HG03095 (cell line): ENCODE data around the gene CYP4F12.
"Not testable (repeated sequence)": the region's sequence is repeated elsewhere in the genome, so short reads cannot be mapped to it uniquely, and the experiment has no call there.

Experiments used
- ATAC-seq: cut with Tn5 transposase; IDR thresholded peaks from one replicate; pipeline ENCODE4 v1.9.1; 2021; ENCODE audit warnings: moderate library complexity; ENCODE audit not compliant: unreplicated experiment

CYP4F12 gene

GRCh38 chr19:15649526-15649925 lies 23.4 kb upstream of the CYP4F12 start:
- no peak for ATAC-seq

DNA sequence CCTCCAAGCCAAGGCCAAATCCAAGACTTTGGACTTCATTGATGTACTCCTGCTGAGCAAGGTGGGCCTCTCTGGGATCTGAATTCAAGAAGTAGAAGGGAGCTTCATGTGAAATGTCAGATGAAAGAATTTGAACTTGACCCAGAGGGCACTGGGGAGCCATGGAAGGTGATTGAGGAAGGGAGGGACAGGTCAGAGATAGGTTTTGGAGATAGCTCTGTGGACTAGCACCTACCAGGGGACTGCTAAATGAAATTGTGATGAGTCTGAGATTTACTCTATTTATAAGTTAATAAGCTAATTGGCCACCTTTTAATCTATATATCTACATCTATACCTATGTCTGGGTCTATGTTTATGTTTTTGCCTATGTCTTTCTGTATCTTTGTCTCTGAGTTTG lies 22.8 kb upstream of the CYP4F12 start:
- ATAC-seq, result not testable (repeated sequence)

GRCh38 chr19:15651791-15652190 lies 21.1 kb upstream of the CYP4F12 start:
- ATAC-seq, result no peak

DNA sequence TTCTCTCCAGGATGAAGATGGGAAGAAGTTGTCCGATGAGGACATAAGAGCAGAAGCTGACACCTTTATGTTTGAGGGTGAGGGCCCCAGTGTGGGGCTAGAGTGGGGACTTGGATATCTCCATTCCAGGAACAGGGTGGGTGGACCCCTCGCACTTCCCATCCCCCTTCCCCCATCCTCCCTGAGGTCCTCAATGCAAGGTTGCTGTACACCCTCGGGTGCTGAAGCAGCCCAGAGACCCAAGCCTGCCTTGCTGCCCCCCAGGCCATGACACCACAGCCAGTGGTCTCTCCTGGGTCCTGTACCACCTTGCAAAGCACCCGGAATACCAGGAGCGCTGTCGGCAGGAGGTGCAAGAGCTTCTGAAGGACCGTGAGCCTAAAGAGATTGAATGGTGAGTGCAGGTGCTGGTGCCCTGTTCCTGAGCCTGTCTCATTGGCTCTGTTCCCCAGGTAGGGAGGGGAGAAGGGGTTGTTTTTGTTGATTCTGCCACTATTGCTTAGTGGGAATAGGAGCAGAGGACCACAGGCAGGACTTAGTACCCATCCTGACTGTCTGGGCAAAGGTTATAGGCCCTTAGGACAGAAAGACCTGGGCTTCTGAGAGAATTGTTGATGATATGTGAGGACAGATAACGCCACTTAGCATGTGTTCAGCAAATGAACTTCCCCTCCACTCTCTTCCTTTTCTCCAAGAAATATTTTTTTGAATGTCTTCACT lies 20.2 kb upstream of the CYP4F12 start:
- no peak for ATAC-seq

GRCh38 chr19:15656467-15656866 lies 16.4 kb upstream of the CYP4F12 start:
- no peak for ATAC-seq

DNA sequence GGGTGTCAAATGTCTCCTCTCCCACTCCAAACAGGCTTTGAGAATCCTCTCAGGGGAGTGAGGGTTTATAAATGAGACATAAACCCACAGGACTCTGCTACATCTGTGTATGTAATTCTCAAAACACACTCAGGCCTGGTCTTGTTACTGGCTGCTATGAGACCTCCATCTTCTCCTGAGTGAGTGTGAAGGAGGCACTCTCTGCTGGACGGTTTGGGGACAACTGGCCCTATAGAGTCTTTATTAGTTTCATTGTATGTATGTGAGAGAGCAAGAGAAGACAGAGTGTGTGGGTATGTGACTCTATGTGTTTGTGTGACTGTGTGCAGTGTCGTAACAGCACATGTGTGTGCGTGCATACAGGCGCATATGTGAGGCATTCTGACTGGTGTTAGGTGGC lies 9.6 kb upstream of the CYP4F12 start:
- ATAC-seq, result no peak

DNA sequence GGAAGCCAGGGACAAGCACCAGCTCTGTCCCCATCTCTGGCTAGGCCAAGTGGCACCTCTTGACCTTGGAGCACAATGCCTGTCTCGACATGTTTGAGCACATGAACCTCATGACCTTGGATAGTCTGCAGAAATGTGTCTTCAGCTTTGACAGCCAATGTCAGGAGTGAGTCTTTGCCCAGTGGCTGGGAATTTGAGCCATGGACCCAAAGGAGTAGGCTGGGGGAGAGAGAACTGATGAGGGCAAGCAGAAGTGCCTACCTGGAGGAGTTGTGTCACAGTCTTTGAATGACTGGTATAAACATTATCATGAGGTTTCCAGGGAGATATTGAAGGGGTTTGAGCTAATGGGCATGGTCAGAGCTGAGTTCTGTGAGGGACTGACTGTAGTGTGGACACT lies 6.7 kb upstream of the CYP4F12 start:
- ATAC-seq, result no peak

DNA sequence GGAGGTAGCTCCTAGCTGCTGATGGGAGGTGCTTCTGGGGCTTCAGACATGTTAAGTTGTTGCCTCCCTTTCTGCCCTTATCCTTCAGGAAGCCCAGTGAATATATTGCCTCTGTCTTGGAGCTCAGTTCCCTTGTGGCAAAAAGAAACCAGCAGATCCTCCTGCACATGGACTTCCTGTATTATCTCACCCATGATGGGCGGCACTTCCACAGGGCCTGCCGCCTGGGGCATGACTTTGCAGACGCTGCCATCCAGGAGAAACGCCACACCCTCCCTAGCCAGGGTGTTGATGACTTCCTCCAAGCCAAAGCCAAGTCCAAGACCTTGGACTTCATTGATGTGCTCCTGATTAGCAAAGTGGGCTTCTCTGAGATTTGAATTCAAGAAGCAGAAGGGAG lies 6.0 kb upstream of the CYP4F12 start:
- no peak for ATAC-seq

- no peak for ATAC-seq
Measured at GRCh38 chr19:15669440-15669839, 3.4 kb upstream of the CYP4F12 start.

- no peak for ATAC-seq
Measured at GRCh38 chr19:15669891-15670290, 3.0 kb upstream of the CYP4F12 start.

DNA sequence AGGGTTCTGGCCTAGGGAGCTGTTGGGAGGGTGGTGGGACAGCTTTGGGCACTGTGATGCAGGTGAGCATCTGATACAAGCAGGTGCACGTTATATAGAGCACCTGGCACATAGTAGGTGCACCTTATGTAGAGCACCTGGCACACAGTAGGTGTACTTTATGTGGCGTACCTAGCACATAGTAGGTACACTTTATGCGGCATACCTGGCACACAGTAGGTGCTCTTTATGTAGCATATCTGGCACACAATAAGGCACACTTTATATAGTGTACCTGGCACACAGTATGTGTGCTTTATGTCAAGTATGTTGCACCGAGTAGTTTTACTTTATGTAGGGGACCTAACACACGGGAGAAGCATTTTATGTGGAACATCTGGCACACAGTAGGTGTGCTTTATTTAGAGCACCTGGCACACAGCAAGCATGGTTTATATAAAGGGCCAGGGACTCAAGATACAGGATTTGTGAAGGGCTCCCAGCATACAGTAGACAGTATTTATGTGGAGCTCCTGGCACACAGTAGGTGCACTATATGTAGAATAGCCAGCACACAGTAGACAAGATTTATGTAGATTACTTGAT lies 1.6 kb upstream of the CYP4F12 start:
- ATAC-seq, result no peak

- no peak for ATAC-seq
Measured at GRCh38 chr19:15671891-15672579, 852 bp upstream of the CYP4F12 start.

- ATAC-seq, result no peak
Measured at GRCh38 chr19:15673176-15673654, 328 bp downstream of the CYP4F12 start.

DNA sequence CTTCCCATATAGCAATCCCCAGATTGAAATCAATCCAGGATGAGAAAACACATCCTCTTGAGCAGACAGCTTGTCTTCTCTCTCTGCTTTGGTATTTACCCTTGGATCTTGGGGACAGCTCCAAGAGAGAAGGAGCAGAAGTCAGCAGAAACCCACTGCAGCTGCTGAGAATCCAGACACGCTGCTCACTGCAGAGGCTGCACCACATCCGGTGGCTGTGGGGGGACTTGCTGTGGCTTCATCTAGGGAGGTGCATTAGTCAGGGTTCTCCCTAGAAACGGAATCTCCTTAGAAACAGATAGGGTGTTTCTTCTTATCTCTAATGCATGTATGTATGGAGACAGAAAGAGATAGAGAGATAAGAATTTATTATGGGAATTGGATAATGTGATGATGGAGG lies 2.7 kb downstream of the CYP4F12 start:
- ATAC-seq, result no peak

DNA sequence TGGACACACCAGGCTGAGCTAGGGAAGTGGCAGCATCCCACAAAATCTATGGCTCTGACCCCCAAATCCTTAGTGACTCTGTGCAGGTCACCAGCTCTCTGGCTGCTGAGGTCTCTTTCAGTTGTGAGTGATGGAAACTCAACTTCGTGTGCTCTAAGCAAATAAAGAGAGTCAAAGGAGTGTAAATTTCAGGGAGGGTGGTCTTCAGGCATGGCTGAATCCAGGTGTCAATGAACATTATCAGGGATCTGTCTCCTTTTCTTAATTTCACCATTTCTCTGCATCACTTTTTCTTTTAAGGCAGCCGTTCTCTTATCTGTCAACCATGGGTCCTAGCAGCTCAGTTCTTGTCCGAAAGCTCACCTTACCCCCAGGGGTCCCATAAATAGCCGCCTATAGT lies 6.2 kb downstream of the CYP4F12 start:
- ATAC-seq, result no peak

GRCh38 chr19:15679865-15680264 lies 7.0 kb downstream of the CYP4F12 start:
- ATAC-seq, result not testable (repeated sequence)

- no peak for ATAC-seq
Measured at GRCh38 chr19:15680478-15681322, 7.8 kb downstream of the CYP4F12 start.

DNA sequence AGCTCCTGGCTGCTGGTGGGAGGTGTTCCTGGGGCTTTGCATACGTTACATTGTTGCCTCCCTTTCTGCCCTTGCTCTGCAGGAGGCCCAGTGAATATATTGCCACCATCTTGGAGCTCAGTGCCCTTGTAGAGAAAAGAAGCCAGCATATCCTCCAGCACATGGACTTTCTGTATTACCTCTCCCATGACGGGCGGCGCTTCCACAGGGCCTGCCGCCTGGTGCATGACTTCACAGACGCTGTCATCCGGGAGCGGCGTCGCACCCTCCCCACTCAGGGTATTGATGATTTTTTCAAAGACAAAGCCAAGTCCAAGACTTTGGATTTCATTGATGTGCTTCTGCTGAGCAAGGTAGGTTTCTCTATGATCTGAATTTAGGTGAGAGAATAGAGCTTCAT lies 10.5 kb downstream of the CYP4F12 start:
- ATAC-seq, result no peak

GRCh38 chr19:15684828-15685227 lies 11.9 kb downstream of the CYP4F12 start:
- ATAC-seq, result no peak

- no peak for ATAC-seq
Measured at GRCh38 chr19:15696654-15697194, 23.8 kb downstream of the CYP4F12 start.
